Measurements from ENCODE around the gene MGAT1.
A peak's percentile ranks its signal among the peaks of the same experiment; 100 is the strongest.
"Not testable (repeated sequence)": the region's sequence is repeated elsewhere in the genome, so short reads cannot be mapped to it uniquely, and the experiment has no call there.

The MGAT1 gene

DNA sequence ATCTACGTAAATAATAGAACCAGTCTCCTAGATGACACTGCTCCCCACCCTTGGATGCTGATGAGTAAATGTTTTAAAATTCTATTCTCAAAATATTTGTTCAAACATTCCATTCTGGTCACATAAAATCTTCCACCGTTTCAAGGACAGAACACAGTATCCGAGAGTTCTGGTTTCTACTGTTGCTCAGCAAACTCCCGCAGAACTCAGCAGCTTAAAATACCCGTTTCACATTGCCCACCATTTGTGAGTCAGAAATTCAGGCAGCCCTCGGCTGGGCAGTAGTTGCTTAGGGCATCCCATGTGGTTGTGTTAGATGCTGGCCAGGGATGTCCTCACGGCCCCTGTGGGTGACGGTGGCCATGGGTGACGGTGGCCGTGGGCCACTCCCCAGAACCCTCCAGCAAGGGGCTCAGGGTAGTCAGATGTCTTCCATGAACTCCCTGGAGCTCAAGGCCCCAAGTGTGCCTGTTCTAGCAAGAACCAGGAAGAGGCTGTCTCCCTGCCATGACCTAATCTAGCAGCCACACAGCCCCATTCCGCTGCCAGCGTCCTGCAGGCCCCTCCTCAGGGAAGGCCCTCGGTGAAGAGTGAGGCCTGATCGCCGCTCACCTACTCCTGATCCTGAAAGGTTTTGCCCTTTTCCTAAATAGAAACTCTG is 17.4 kb downstream of the MGAT1 start:
- peak; percentile 62 for DNase-seq (ENCODE audit: low read depth)

DNA sequence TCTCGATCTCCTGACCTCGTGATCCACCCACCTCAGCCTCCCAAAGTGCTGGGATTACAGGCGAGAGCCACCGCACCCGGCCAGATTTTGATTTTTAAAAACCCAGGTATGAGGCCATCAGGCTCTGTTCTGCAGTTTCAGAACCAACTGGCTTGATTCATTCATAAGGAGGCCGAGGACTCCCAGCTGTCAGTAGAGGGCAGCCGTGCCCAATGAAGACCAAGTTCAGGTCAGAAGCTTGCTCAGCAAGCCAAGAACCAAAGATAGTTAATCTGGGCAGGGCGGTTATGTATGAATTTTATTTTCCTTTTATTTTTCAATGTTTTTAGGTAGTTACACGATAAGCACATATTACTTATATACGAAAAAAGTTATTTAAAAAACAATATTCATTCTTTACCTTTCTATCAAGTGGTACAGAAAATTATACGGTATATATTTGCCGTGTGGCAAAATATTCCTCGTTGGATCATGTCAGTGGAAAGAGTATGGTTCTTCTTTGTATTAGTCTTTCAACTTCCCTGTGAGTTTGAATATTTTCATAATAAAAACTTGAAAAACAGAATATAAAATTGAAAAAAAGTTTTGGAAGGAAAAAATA is 18.0 kb downstream of the MGAT1 start:
- DNase-seq (ENCODE audit: low read depth) = peak; percentile 82

GRCh38 chr5:180783340-180784052 is 19.1 kb downstream of the MGAT1 start:
- no peak for DNase-seq (ENCODE audit: low read depth)

GRCh38 chr5:180782748-180783147 is 19.9 kb downstream of the MGAT1 start:
- no peak for DNase-seq (ENCODE audit: low read depth)

GRCh38 chr5:180781900-180782326 is 20.7 kb downstream of the MGAT1 start:
- DNase-seq (ENCODE audit: low read depth) = not testable (repeated sequence)

GRCh38 chr5:180779985-180780610 is 22.5 kb downstream of the MGAT1 start:
- DNase-seq (ENCODE audit: low read depth) = no peak

- DNase-seq (ENCODE audit: low read depth) = no peak
Measured at GRCh38 chr5:180777475-180777874, 25.1 kb downstream of the MGAT1 start.

DNA sequence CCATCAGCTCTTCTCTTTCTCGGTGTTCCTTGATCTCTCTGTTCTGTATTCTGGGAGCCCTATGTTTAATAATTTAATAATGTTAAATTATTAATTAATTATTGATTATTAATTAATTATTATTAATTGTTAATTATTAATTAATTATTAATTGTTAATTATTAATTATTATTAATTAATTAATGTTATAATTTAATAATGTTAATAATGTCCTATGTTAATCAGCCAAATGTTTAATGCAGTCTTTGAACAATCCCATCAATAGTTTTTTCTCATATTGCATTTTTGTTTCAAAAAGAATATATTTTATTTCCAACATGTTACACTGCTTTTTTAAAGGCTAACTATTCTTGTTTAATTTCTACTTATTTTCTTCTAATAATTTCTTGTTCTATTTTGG is 26.2 kb downstream of the MGAT1 start:
- DNase-seq (ENCODE audit: low read depth) = no peak

DNA sequence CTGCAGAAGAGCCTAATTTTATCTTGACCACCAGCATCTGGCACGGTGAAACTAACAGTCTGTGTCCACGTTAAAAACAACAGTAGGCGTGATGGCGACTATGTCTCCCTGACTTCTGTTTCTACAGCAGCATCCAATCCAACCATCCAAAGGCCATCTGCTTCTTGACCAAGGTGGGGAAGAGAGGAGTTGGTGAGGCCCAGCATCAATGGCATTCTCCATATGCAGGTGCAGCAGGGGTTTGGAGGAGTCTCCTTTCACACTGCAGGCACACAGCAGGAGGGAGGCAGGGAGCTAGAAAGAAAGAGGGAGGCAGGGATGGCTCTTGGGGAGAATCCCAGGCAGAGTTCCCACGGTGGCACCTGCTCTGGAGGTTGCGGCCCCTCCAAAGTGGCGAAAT is 27.0 kb downstream of the MGAT1 start:
- DNase-seq (ENCODE audit: low read depth) = no peak

DNA sequence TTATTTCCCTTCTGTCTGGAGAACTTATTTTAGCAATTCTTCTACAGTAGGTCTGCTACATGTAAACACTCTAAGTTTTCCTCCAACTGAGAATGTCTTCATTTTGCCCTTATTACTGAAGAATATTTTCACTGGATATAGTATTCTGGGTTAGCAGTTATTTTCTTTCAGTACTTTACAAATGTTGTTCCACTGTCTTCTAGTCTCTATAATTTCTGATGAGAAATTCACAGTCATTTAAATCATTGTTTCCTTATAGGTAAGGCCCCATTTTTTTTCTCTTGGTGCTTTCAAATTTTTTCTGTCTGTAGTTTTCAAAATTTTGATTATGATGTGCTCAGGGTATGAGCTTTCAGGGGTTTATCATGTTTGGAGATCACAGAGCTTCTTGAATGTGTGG is 30.8 kb downstream of the MGAT1 start:
- no peak for DNase-seq (ENCODE audit: low read depth)

GRCh38 chr5:180769821-180770220 is 32.8 kb downstream of the MGAT1 start:
- DNase-seq (ENCODE audit: low read depth) = no peak

GRCh38 chr5:180755601-180756000 is 47.0 kb downstream of the MGAT1 start:
- no peak for DNase-seq (ENCODE audit: low read depth)

DNA sequence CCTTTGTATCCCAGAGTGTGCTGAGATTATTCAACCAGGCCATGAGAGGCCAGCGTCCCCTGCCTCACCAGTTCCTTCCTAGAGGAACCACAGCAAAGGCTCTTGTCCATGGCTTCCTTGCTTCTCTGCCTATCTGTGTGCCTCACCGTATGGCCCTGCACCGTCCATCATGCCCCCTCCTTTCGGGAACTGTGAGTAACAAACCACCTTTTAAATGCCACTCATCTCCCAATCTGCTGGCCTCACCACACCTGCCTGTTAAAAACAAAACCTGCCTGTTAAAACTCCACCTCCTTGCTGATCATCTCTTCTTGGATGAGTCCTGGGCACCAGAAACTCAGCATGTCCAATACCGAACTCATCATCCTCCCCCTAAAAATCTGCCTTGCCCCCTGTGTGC is 58.4 kb downstream of the MGAT1 start:
- no peak for DNase-seq (ENCODE audit: low read depth)

GRCh38 chr5:180742727-180743126 is 59.9 kb downstream of the MGAT1 start:
- DNase-seq (ENCODE audit: low read depth) = no peak

- not testable (repeated sequence) for DNase-seq (ENCODE audit: low read depth)
Measured at GRCh38 chr5:180740953-180741352, 61.7 kb downstream of the MGAT1 start.

- DNase-seq (ENCODE audit: low read depth) = no peak
Measured at GRCh38 chr5:180739958-180740357, 62.6 kb downstream of the MGAT1 start, which contains the start of gene OR2Y1. Gene OR2Y1 (minus strand): TSS chr5:180740058. CDS start chr5:180740058, 0 bp downstream.

DNA sequence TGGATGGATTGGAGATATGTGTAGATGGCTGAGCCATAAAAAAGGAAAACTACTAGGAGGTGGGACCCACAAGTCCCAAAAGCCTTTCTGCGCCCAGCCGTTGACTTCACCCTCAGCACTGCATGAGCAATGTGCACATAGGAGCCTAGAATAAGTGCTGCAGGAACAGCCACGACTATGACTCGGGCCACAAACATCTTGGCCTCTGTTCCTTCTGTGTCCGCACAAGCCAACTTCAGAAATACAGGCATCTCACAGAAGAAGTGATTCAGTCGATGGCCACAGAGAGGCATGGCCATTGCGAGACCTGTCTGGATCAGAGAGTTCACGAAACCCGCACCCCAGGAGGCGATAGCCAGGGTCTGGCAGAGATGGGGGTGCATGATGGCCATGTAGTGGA is 63.3 kb downstream of the MGAT1 start:
- DNase-seq (ENCODE audit: low read depth) = no peak

DNA sequence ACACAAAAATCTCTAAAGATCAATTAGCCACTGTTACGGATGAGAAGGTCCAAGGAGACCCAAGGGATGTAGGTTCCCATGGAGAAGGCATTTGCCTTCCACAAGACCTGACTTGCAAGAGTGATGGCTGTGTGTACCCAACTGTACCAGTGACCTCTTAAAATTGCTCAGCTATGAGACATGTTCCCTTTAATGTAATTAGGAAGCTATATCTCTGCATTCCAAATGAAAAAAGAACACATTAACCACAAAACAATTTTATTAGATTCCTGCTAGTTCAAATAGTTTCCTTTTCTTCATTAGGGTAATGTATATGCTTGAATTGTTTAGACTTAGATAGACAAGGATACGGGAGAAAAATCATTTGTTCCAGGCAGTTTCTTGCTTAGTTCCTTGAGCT is 66.1 kb downstream of the MGAT1 start:
- DNase-seq (ENCODE audit: low read depth) = no peak

Measured in stromal cell of bone marrow (primary cell).